ENCODE data around the gene PTPRE.

PTPRE gene

DNA sequence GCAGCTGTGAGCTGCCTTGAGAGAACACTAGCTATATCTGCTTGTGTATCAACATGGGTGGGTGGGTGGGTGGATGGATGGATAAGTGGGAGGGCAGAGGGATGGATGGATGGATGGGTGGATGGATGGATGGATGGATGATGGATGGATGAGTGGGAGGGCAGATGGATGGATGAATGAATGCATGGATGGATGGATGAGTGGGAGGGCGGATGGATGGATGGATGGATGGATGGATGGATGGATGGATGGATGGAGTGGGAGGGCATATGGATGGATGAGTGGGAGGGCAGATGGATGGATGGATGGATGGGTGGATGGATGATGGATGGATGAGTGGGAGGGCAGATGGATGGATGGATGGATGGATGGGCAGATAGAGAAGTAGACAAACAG is 143.2 kb downstream of the PTPRE start:
- TF ChIP-seq, protein P1, sequence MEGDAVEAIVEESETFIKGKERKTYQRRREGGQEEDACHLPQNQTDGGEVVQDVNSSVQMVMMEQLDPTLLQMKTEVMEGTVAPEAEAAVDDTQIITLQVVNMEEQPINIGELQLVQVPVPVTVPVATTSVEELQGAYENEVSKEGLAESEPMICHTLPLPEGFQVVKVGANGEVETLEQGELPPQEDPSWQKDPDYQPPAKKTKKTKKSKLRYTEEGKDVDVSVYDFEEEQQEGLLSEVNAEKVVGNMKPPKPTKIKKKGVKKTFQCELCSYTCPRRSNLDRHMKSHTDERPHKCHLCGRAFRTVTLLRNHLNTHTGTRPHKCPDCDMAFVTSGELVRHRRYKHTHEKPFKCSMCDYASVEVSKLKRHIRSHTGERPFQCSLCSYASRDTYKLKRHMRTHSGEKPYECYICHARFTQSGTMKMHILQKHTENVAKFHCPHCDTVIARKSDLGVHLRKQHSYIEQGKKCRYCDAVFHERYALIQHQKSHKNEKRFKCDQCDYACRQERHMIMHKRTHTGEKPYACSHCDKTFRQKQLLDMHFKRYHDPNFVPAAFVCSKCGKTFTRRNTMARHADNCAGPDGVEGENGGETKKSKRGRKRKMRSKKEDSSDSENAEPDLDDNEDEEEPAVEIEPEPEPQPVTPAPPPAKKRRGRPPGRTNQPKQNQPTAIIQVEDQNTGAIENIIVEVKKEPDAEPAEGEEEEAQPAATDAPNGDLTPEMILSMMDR (IDR thresholded peaks at IDR 0.05): no peak
- Mint-ChIP-seq H3K27me3 (ENCODE audit: low read depth, poor library complexity) (peaks cover 3% of the 10 kb centered on the region), H3K4me3 (no peak overlapping the region), H3K4me1 (peaks cover 26% of the 10 kb centered on the region), H3K36me3 (ENCODE audit: low read depth) (no peaks in the 10 kb centered on the region), H3K9me3 (no peaks in the 10 kb centered on the region), H3K27ac (no peak overlapping the region)
- DNase-seq: no peak

DNA sequence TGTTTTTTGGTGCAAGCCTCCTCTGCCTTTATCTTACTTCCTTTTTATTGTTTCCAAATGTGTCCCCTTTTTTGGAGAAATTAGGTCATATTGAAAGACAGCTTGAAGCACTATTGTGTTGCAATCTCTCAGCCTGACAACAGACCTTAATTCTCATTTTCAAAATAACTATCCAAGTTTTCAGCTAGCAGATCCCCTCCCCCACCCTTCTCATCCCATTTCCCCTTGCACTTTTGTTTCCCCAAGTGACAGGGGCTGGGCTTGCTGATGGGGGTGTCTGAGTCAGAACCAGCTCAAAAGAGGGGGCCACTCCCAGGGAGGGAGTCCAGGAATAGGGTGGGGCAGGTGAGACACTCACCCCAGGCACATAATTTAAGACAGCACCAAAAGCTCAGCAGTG is 144.0 kb downstream of the PTPRE start:
- no peaks in the 10 kb centered on the region for H3K36me3 Mint-ChIP-seq (ENCODE audit: low read depth)
- TF ChIP-seq, protein P1 (IDR thresholded peaks at IDR 0.05): no peak
- peaks cover 26% of the 10 kb centered on the region for H3K4me1 Mint-ChIP-seq
- no peak for DNase-seq
- H3K4me3 Mint-ChIP-seq: no peak overlapping the region
- H3K27me3 Mint-ChIP-seq (ENCODE audit: low read depth, poor library complexity): peaks cover 3% of the 10 kb centered on the region
- no peak overlapping the region for H3K27ac Mint-ChIP-seq
- H3K9me3 Mint-ChIP-seq: no peaks in the 10 kb centered on the region

DNA sequence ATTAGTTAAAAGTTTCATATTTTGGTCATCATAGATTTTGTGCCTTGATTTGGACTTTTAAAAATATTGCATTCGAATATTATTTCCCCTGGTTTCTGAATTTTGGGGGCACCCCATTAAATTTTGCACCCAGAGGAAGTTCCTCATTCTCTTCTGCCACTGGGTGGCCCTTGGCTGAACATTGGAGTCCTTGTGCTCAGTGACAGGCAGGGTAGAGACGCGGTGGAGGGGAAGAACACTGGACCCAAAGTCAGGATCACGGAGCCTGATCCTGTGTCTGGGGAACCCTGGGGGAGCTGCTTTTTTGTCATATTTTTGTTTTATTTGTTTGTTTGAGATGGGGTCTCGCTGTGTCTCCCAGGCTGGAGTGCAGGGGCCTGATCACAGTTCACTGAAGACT is 144.6 kb downstream of the PTPRE start:
- Mint-ChIP-seq H3K27me3 (ENCODE audit: low read depth, poor library complexity) (peaks cover 3% of the 10 kb centered on the region), H3K4me3 (no peak overlapping the region), H3K9me3 (no peaks in the 10 kb centered on the region), H3K4me1 (peaks cover 22% of the 10 kb centered on the region), H3K36me3 (ENCODE audit: low read depth) (no peaks in the 10 kb centered on the region), H3K27ac (no peak overlapping the region)
- no peak for DNase-seq
- TF ChIP-seq, protein P1 (IDR thresholded peaks at IDR 0.05): no peak

DNA sequence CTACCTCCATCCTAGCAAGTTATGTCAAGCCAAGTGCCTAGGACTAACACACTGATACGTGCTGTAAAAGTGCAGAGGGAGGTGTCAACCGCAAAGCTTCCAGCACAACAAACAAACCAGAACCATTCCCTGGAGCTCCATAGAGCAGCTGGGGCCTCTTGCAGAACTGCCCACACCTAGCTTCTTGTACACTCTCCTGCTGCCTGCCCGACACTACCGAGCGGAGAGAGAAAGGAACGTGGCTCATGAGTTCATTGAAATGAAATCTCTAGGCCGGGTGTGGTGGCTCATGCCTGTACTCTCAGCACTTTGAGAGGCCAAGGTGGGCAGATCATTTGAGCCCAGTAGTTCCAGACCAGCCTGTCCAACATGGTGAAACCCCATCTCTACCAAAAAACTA is 145.8 kb downstream of the PTPRE start:
- no peak for DNase-seq
- Mint-ChIP-seq H3K36me3 (ENCODE audit: low read depth) (no peaks in the 10 kb centered on the region), H3K9me3 (no peaks in the 10 kb centered on the region), H3K4me1 (peaks cover 13% of the 10 kb centered on the region), H3K27ac (no peak overlapping the region), H3K27me3 (ENCODE audit: low read depth, poor library complexity) (peaks cover 5% of the 10 kb centered on the region), H3K4me3 (no peak overlapping the region)
- TF ChIP-seq, protein P1 (IDR thresholded peaks at IDR 0.05): no peak

DNA sequence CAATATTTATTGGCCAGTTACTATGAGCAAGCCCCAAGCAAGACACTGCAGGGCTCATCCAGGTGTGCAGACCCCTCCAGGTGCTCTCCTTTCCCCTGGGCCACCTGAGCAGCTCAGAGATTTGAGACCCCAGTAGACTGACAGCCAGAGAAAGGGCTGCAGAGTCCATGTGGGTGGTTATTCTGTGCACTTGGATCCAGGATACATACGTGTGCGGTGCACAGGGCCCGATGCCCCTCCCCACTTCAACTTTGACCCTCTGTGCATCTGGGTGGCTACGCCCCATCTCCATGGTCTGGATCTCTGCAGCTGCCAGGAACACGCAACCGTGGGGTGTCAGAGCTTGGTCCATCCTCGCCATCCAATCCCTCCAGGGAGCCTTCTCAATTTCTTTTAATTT is 146.5 kb downstream of the PTPRE start:
- DNase-seq: no peak
- H3K4me1 Mint-ChIP-seq: peaks cover 7% of the 10 kb centered on the region
- TF ChIP-seq, protein P1 (IDR thresholded peaks at IDR 0.05): no peak
- H3K27me3 Mint-ChIP-seq (ENCODE audit: low read depth, poor library complexity): peaks cover 6% of the 10 kb centered on the region
- H3K36me3 Mint-ChIP-seq (ENCODE audit: low read depth): no peaks in the 10 kb centered on the region
- H3K9me3 Mint-ChIP-seq: no peaks in the 10 kb centered on the region
- H3K27ac Mint-ChIP-seq: no peak overlapping the region
- H3K4me3 Mint-ChIP-seq: no peak overlapping the region

DNA sequence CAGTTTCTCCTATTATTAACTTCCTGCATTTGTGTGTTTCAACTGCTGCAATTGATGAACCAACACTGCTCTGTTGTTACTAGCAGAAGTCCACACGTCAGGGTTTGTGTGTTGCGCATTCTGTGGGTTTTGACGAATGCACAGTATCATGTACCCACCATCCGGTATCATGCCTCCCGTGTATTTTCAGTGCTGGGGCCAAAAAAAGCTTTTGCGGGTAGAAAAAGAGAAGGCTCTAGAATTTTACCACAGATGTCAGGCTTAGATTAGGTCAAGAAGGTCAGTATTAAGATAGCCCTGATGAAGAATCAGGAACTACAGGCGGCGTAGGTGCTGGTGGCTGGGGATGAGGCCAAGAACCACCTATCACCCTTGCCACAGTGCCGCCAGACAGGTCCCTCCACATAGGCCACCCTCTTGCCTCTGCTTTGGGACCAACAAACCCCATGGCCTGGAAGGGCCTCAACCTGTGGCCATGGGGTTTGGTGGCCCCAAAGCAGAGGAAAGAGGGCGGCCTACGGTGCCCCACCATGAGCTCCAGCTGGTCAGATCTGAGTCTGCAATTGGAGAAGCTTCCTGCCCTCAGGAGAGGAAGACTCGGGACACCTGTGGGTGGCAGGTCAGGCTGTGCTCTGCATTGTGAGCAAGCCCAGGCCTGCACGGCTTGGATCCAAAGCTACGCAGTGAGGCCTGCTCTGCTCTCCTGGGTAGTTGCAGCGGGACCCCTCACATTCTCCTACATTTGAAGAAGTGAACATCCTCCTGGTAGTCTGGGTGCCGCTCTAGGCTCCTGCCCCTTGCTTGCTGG is 147.5 kb downstream of the PTPRE start:
- TF ChIP-seq, protein P1 (IDR thresholded peaks at IDR 0.05): no peak
- Mint-ChIP-seq H3K4me3 (no peak overlapping the region), H3K27ac (no peak overlapping the region), H3K36me3 (ENCODE audit: low read depth) (no peaks in the 10 kb centered on the region), H3K9me3 (no peaks in the 10 kb centered on the region), H3K27me3 (ENCODE audit: low read depth, poor library complexity) (peaks cover 3% of the 10 kb centered on the region), H3K4me1 (no peaks in the 10 kb centered on the region)
- no peak for DNase-seq
